Measurements from ENCODE around the gene DGKK.
"Not testable (repeated sequence)": the region's sequence is repeated elsewhere in the genome, so short reads cannot be mapped to it uniquely, and the experiment has no call there.

The DGKK gene

GRCh38 chrX:50430917-50431575 is 39.6 kb downstream of the DGKK start:
- no peak for DNase-seq

- DNase-seq = no peak
Measured at GRCh38 chrX:50428174-50428573, 42.5 kb downstream of the DGKK start.

DNA sequence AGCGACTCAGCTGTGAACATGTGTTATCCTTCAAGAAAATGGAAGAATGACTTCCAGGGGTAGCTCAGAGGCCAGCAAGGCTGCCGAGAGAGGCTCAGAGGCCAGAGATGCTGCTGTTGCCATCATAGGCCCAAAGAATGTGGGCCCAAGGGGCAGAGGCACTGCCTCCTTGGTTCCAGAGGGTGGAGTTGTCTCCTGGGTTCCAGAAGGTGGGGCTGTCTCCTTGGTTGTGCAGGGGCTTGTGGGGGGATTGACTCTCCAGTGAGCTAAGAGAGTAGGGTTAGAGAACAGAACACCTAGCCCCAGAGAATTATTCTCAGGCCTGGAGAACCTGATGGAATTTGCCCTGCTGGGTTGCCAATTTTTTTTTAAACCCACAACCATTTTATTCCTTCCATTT is 62.6 kb downstream of the DGKK start:
- DNase-seq = no peak

DNA sequence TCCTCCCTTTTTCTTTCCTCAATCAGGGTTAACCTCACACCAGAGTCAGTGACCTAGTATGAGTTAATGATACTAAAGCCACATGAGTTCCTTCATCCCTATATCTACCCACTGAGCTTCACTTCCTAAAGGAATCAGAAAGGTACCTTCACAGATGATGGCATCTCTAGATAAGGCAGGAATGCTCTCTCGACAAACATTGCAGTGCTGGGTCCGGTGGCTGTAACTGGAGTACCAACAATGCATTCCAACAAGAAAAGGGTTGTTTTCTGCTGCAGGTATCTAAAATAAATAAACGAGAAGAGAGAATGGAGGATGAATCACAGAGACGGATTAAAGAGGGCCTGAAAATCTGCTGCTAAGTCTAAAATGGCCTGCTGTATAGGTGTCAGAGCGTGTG is 66.7 kb downstream of the DGKK start:
- DNase-seq = no peak

DNA sequence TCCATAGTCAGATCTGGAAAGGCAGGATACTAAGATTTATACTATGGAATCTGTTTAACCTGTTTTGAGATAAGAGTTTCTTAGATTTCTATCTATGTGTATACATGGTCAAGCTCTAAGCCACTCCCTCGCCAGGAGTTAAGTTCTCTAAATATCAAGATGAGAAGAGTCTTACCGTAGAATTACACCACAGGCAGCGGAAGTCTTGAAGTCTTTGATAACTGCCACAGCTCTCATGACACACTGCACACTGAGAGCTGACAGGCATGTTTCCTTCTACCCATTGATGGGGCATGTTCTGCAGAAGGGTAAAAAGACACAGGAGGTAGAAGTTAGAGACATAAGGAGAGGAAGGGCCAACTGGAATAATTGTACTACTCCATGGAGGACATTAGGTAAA is 67.7 kb downstream of the DGKK start:
- no peak for DNase-seq

DNA sequence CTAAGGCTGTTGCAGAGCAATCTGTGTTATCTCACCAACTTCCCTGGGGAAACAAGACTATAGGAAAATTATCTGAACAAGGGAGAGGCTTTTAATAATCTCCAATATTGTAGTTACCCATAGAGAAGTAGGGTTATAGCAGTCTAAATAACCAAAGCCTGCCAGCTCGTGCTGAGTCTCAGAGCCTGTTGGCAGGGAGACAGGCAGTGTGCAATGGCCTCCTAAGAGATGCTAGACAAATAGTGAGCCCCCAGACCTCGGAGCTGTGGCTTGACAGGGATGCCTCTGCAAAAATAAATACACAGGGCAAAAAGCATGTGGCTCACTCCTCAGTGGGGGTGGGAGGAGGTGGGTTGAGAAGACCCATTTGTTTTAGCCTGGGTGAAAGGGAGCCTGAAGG is 76.7 kb downstream of the DGKK start:
- DNase-seq = no peak

GRCh38 chrX:50386520-50386919 is 84.1 kb downstream of the DGKK start:
- DNase-seq = no peak

DNA sequence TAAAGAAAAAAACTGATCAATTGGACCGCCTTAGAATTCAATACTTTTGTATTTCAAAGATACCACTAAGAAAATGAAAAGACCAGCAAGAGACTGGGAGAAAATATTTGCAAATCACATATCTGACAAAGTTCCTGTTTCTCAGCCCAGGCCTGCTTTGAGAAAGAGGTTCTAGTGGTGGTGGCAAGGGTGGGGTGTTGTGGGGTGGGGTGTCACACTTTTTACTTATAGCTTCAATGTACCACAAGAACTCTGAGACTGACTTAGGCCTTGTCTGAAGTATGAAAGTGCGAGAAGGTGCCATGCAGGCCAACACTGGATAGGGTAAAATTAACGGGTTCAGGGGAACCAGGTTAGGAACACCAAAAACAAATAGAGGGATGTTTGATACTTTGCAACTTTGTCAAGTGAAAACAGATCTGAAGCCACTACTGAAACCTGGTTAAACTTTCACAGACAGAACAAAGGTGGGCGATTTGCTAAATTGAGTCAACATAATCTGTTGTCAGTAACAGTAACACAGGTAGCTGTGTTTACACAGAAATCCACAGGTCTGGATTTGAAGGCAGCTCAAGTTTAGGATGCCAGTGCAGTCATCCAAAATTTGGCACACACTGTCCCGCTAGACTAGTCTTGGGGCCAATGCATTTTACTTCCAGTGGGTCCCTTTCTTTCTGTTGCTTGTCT is 88.8 kb downstream of the DGKK start:
- no peak for DNase-seq

DNA sequence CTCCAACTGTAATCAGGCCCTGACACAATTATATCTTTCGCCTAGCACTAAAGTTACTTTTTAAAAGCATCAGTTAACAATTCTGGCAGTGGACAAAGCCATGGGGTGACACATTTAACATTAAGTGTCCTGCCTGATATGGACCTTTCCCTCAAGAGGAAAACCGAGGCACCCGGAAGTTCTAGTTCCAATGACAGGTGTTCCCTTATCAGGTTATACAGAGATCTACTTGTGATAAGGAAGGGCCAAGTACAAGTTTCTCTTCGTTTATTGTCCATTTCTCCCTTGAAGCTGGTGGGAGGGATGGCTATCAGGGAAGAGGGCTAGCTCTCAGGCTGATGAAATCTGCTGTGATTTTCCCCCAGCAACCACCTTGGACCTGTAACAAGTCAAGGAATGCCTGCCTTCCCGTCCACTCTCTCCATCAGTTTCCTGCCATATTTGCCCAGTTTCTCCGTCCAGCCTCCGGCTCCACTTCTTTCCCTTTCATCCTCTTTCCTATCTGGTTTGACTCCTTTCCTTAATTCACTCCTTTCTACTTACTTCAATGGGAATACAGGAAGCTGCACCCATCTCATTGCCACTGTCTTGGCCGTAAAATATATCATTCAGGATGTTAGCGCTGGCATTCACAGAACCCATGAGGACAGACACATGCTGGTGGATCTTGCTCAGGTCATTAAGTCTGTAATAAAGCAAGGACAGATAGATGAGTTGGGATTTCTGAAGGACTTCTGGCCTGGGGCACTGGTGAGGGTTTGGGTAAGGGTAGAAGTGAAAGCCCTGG is 95.0 kb downstream of the DGKK start:
- no peak for DNase-seq

- no peak for DNase-seq
Measured at GRCh38 chrX:50372966-50373365, 97.7 kb downstream of the DGKK start.

DNA sequence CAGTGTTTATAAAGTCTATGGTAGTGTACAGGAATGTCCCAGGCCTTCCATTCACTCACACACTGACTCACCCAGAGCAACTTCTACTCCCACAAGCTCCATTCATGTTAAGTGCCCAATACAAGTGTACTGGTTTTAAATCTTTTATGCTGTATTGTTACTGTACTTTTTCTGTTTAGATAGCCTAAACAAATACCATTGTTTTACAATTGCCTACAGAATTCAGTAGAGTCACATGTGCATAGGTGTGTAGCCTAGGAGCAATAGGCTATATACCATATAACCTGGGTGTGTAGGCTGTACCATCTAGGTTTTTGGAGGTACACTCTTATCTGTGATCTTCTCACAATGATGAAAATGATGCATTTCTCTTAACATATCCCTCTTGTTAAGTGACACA is 126.7 kb downstream of the DGKK start:
- no peak for DNase-seq

DNA sequence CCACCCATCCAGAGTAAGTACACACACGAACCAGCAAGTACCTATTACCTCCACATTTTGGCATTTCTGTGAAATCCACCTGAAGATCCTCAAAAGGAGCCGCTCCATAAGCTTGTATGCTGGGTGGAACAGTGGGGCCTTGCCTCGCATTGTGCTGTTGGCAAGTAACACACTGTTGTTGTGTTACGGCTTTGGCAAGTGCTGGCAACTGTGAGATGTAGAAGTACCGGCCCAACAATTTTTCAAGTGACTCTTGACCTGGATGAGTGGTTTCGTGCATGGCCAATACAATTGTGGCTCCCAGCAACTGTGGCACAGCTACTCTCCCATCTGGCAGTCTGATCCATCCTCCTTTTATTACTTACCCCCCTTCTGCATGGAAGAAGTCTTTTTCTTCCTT is 137.3 kb downstream of the DGKK start:
- DNase-seq = no peak

DNA sequence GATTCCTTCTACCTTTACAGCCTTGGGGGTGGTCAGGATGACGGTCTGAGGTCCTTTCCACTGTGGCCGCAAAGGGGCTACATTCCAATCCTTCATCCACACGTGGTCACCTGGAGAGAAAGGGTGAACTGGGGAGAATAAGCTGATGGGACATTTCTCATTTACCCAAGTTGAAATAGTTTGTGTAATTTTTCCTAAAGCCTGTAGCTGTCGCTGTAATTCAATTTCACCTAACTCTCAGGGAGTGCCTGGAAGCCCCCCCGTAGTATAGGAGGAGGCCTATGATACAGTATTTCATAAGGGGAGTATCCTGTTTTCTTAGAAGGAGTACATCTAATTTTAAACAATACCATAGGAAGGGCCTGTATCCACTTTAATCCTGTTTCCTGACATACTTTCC is 138.0 kb downstream of the DGKK start:
- not testable (repeated sequence) for DNase-seq

GRCh38 chrX:50327235-50327634 is 143.4 kb downstream of the DGKK start:
- DNase-seq = no peak
